ENCODE measurements around the gene MYLK. TPM values are rescaled to one million over a fixed set of nuclear protein-coding genes. Genes with fewer than 3 reads are reported as not detected.
A peak's percentile ranks its signal among the peaks of the same experiment; 100 is the strongest.

The MYLK gene
- total and polyA plus RNA-seq, 8 donors, result 35.1 to 916 (median 340) TPM

DNA sequence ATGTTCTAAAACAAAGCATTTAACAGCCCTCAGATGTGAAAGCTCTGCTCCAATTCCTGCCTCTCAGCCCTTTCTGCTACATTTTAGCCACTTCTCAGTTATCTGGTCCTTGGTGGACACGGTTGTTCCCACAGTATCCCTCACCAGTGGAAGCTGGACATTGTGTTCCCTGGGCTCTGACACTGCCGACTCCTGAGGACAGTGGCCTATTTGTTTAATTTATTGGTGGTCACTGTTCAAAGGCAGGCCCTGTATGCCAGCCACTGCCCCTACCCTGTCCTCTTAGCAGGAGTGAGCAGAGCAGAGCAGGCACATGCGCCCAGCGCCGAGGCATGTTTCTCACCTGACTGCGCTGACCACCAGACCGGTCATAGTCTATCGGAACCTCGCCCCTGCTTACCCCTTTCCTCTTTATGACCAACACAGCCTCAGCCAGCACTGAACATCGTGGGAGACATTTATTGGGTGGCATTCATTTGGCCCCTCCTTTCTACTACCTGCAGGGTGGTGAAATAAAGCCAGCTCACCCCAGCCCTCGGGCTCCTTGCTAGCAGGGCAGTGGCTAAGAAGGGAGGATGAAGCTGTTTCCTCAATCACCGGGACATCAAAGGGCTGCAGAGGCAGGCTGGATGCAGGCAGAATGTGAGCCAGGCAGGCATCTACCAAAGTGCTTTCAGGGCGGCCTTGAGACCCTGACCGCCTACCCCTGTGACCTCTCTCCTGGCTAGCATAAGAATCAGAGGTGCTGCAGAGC, 245.0 kb downstream of the MYLK start:
- WGBS, 5 donors, result 83 to 88% (median 87%) methylated on average over 14 of the region's 14 CpGs
- H3K27ac ChIP-seq, result peak overlapping the region in 4 of 5 donors; percentile 8 to 82 (median 50)
- no peak overlapping the region for H3K4me3 ChIP-seq
- peaks cover 9 to 65% (median 34%) of the 10 kb centered on the region in 4 donors for H3K4me1 ChIP-seq
- H3K9me3 ChIP-seq, result no peaks in the 10 kb centered on the region
- no peak for TF ChIP-seq CTCF (IDR thresholded peaks at IDR 0.05)
- no peak for TF ChIP-seq POLR2AphosphoS5 (IDR thresholded peaks at IDR 0.05)
- no peak for TF ChIP-seq POLR2A (IDR thresholded peaks at IDR 0.05)
- TF ChIP-seq EP300 (IDR thresholded peaks at IDR 0.05), result no peak
- H3K27me3 ChIP-seq, result no peaks in the 10 kb centered on the region
- peaks cover 11 to 60% (median 23%) of the 10 kb centered on the region in 4 donors for H3K36me3 ChIP-seq
- DNase-seq, result no peak
- intact Hi-C loops (cut with DNase I; ENCODE audit: low total_unique reads), result no loop called here

DNA sequence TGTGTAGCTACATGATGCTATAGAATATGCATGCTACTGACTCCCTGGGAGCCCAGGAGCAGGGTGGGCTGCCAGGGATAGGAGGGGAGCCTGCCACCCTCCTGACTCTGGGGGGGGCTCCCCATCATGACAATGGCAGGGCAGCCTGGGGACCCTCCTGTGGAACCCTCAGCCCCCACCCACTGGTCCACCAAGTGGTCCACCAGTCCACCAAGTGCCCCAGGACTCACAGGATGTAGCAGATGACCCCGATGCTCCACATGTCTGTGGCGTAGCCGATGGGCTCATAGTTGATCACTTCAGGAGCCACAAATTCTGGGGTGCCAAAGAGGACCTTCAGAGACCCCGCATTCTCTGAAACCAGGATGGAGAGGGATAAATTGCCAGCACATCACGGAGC, 246.3 kb downstream of the MYLK start:
- Histone ChIP-seq H3K9me3 (no peaks in the 10 kb centered on the region), H3K4me1 (peaks cover 19 to 73% (median 41%) of the 10 kb centered on the region in 4 donors), H3K27me3 (no peaks in the 10 kb centered on the region), H3K27ac (peak overlapping the region in 3 of 5 donors; percentile 2 to 82 (median 69)), H3K4me3 (no peak overlapping the region), H3K36me3 (peaks cover 11 to 63% (median 19%) of the 10 kb centered on the region in 4 donors)
- DNase-seq, result no peak
- 88 to 100% (median 93%) methylated on average over 2 to 5 of the region's 5 CpGs for WGBS, 5 donors
- TF ChIP-seq POLR2A (IDR thresholded peaks at IDR 0.05), result no peak
- TF ChIP-seq EP300 (IDR thresholded peaks at IDR 0.05), result no peak
- no peak for TF ChIP-seq CTCF (IDR thresholded peaks at IDR 0.05)
- TF ChIP-seq POLR2AphosphoS5 (IDR thresholded peaks at IDR 0.05), result no peak
- intact Hi-C loops (cut with DNase I; ENCODE audit: low total_unique reads), result no loop called here

- H3K9me3 ChIP-seq, result no peaks in the 10 kb centered on the region
- peak in 1 of 2 donors; percentile 62 for DNase-seq
- intact Hi-C loops (cut with DNase I; ENCODE audit: low total_unique reads), result no loop called here
- H3K27me3 ChIP-seq, result no peaks in the 10 kb centered on the region
- peaks cover 11 to 63% (median 19%) of the 10 kb centered on the region in 4 donors for H3K36me3 ChIP-seq
- 76 to 87% (median 84%) methylated on average over 7 of the region's 7 CpGs for WGBS, 5 donors
- peak overlapping the region in 2 of 5 donors; percentile 76 to 82 for H3K27ac ChIP-seq
- peaks cover 26 to 73% (median 45%) of the 10 kb centered on the region in 4 donors for H3K4me1 ChIP-seq
- H3K4me3 ChIP-seq, result no peak overlapping the region
- no peak for TF ChIP-seq POLR2AphosphoS5 (IDR thresholded peaks at IDR 0.05)
- no peak for TF ChIP-seq EP300 (IDR thresholded peaks at IDR 0.05)
- TF ChIP-seq POLR2A (IDR thresholded peaks at IDR 0.05), result no peak
- TF ChIP-seq CTCF (IDR thresholded peaks at IDR 0.05), result no peak
These were observed 247.0 kb downstream of the MYLK start for GRCh38 chr3:123637131-123637530.

DNA sequence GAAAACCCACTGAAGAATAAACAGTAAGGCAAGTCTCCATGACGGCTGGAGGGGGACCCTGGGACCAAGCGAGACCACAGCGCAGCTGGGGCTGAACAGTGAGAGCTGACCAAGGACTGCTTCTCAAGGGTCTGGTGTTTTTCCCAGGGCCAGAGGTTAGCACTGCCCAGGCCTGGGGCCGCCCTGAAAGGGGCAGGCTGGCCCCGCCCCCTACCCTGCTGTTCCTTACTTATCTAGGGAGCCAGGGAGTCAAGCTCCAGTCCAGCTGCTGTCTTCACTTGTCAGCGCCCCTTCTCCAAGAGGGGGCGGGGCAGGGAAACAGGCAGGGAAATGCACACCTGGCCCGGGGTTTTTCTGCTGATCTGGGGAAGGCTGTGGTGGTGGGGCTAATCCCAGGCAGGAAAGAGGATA, 247.7 kb downstream of the MYLK start:
- Histone ChIP-seq H3K36me3 (peaks cover 11 to 63% (median 19%) of the 10 kb centered on the region in 4 donors), H3K4me1 (peaks cover 27 to 73% (median 45%) of the 10 kb centered on the region in 4 donors), H3K9me3 (no peaks in the 10 kb centered on the region), H3K27ac (peak overlapping the region in 4 of 5 donors; percentile 0 to 82 (median 62)), H3K27me3 (no peaks in the 10 kb centered on the region), H3K4me3 (no peak overlapping the region)
- 60 to 73% (median 65%) methylated on average over 8 of the region's 8 CpGs for WGBS, 5 donors
- DNase-seq, result peak in 1 of 2 donors; percentile 66
- intact Hi-C loops (cut with DNase I; ENCODE audit: low total_unique reads), result no loop called here
- TF ChIP-seq POLR2AphosphoS5 (IDR thresholded peaks at IDR 0.05), result no peak
- TF ChIP-seq EP300 (IDR thresholded peaks at IDR 0.05), result no peak
- no peak for TF ChIP-seq POLR2A (IDR thresholded peaks at IDR 0.05)
- no peak for TF ChIP-seq CTCF (IDR thresholded peaks at IDR 0.05)

Measured in stomach (tissue), 9 donors.